IMR-90 (cell line): ENCODE data around the gene SRXN1. TPM values are rescaled to one million over a fixed set of nuclear protein-coding genes. Genes with fewer than 3 reads are reported as not detected.

Experiments
- ATAC-seq: fragments of 200-7000 bp; cut with Tn5 transposase; 2 replicates; pipeline ENCODE4 v1.9.1; 2020; ENCODE audit warnings: low read depth, mild to moderate bottlenecking, moderate library complexity
- BruUV-seq: library from RNA; stranded (reverse); fragments of 400-500 nt; replicated peaks from 2 replicates; lab custom pipeline; 2021; lab: Mats Ljungman, UMichigan
- CTCF ChIA-PET: fragments of 300-600 bp; formaldehyde crosslinking; extraction: SDS; loops from one replicate; lab custom pipeline; 2021; ENCODE audit warnings: antibody characterized with exemption; lab: Yijun Ruan, JAX
- POLR2A ChIA-PET: fragments of 300-600 bp; sonication (Branson Sonifier 250); formaldehyde crosslinking; loops from one replicate; lab custom pipeline; 2022; ENCODE audit warnings: antibody characterized with exemption; ENCODE audit not compliant: unreplicated experiment; lab: Charles Lee
- DNase-seq: peaks from one replicate; pipeline ENCODE4 v3.0.0; 2013
- H2AFZ ChIP-seq: replicated peaks from 2 replicates; pipeline ENCODE3; 2013; ENCODE audit warnings: low read length, mild to moderate bottlenecking; ENCODE audit not compliant: poor library complexity
- H2AK5ac ChIP-seq: 2 replicates; pipeline ENCODE4 v1.6.1; 2013; ENCODE audit warnings: low read depth, low read length, inconsistent platforms
- H2AK9ac ChIP-seq: replicated peaks from 2 replicates; pipeline ENCODE3; 2013; ENCODE audit warnings: mild to moderate bottlenecking, low read depth, low read length, moderate library complexity; ENCODE audit not compliant: poor library complexity
- H2BK120ac ChIP-seq: 2 replicates; pipeline ENCODE4 v1.6.1; 2013; ENCODE audit warnings: low read depth, low read length, inconsistent platforms
- H2BK15ac ChIP-seq: 3 replicates; pipeline ENCODE4 v1.6.1; 2013; ENCODE audit warnings: low read depth, low read length, inconsistent platforms
- H2BK20ac ChIP-seq: 2 replicates; pipeline ENCODE4 v1.6.1; 2013; ENCODE audit warnings: low read depth, mild to moderate bottlenecking, inconsistent platforms, low read length, moderate library complexity
- H2BK5ac ChIP-seq: 2 replicates; pipeline ENCODE4 v1.6.1; 2013; ENCODE audit warnings: mild to moderate bottlenecking, low read depth, low read length, inconsistent platforms; ENCODE audit not compliant: poor library complexity, severe bottlenecking
- H3K14ac ChIP-seq: replicated peaks from 2 replicates; pipeline ENCODE4 v1.6.1; 2013; ENCODE audit warnings: low read depth, low read length, inconsistent platforms
- H3K18ac ChIP-seq: 2 replicates; pipeline ENCODE4 v1.6.1; 2013; ENCODE audit warnings: low read depth, low read length, control low read depth
- H3K23ac ChIP-seq: 2 replicates; pipeline ENCODE4 v1.6.1; 2013; ENCODE audit warnings: low read depth, low read length, inconsistent platforms
- H3K27ac ChIP-seq: 2 replicates; pipeline ENCODE4 v1.5.1; 2013; ENCODE audit warnings: mild to moderate bottlenecking, control low read depth, low read length; ENCODE audit not compliant: insufficient read depth
- H3K27me3 ChIP-seq: 2 replicates; pipeline ENCODE4 v1.6.1; 2013; ENCODE audit warnings: low read length; ENCODE audit not compliant: control insufficient read depth, insufficient read depth
- H3K36me3 ChIP-seq: 2 replicates; pipeline ENCODE4 v1.6.1; 2013; ENCODE audit warnings: low read length, mixed read lengths; ENCODE audit not compliant: control insufficient read depth, insufficient read depth
- H3K4ac ChIP-seq: 2 replicates; pipeline ENCODE4 v1.6.1; 2013; ENCODE audit warnings: low read depth, low read length, inconsistent platforms
- H3K4me1 ChIP-seq: 2 replicates; pipeline ENCODE4 v1.6.1; 2013; ENCODE audit warnings: low read length, mixed read lengths; ENCODE audit not compliant: control insufficient read depth, insufficient read depth
- H3K4me2 ChIP-seq: 2 replicates; pipeline ENCODE4 v1.6.1; 2013; ENCODE audit warnings: low read depth, mild to moderate bottlenecking, control low read depth, low read length, moderate library complexity
- H3K4me3 ChIP-seq: 2 replicates; pipeline ENCODE4 v1.5.1; 2013; ENCODE audit warnings: low read depth, mild to moderate bottlenecking, control low read depth, low read length, moderate library complexity; ENCODE audit not compliant: insufficient read depth
- H3K56ac ChIP-seq: 2 replicates; pipeline ENCODE4 v1.6.1; 2013; ENCODE audit warnings: low read length, inconsistent platforms; ENCODE audit not compliant: insufficient read depth; ENCODE audit errors: extremely low read depth
- H3K79me1 ChIP-seq, 2 experiments: 2 replicates each; pipeline ENCODE4 v1.6.1; 2013; ENCODE audit warnings: low read length in 2 of 2, inconsistent platforms in 1 of 2, low read depth in 1 of 2
- H3K9ac ChIP-seq: 2 replicates; pipeline ENCODE4 v1.6.1; 2013; ENCODE audit warnings: low read depth, low read length, control low read depth
- H3K9me1 ChIP-seq: 2 replicates; pipeline ENCODE4 v1.6.1; 2013; ENCODE audit warnings: low read length, inconsistent platforms; ENCODE audit not compliant: insufficient read depth
- H3K9me3 ChIP-seq: 2 replicates; pipeline ENCODE4 v1.6.1; 2013; ENCODE audit warnings: low read length; ENCODE audit not compliant: control insufficient read depth, insufficient read depth
- H4K20me1 ChIP-seq: 2 replicates; pipeline ENCODE4 v1.6.1; 2013; ENCODE audit warnings: low read length, inconsistent platforms; ENCODE audit not compliant: insufficient read depth
- H4K5ac ChIP-seq: 2 replicates; pipeline ENCODE4 v1.6.1; 2013; ENCODE audit warnings: mild to moderate bottlenecking, low read depth, low read length, control low read depth
- H4K8ac ChIP-seq, 2 experiments: 2 replicates each; pipeline ENCODE4 v1.6.1; 2013; ENCODE audit warnings: low read depth in 2 of 2, low read length in 2 of 2, control low read depth in 1 of 2, inconsistent platforms in 1 of 2
- H4K91ac ChIP-seq: 2 replicates; pipeline ENCODE4 v1.6.1; 2013; ENCODE audit warnings: low read depth, low read length, inconsistent platforms; ENCODE audit not compliant: insufficient read depth
- CHD1 ChIP-seq: IDR thresholded peaks from 2 replicates; pipeline ENCODE4 v1.6.1; 2012; ENCODE audit warnings: low read depth, low read length, improper control_type of control experiment
- POLR2A ChIP-seq: IDR thresholded peaks from 2 replicates; pipeline ENCODE4 v1.6.1; 2012; ENCODE audit warnings: mild to moderate bottlenecking, low read depth, low read length
- WGBS, 2 experiments: methylation state at CpG; one replicate each; pipeline versions ENCODE4 v1.1.5 to v1.1.7; 2013; ENCODE audit warnings: missing lambda C conversion rate in 2 of 2; ENCODE audit not compliant: insufficient read length in 1 of 2; ENCODE audit errors: extremely low coverage in 2 of 2; 5-methylcytosine and 5-hydroxymethylcytosine counted together
- dilution Hi-C: fragments of 300-500 bp; cut with HindIII; formaldehyde crosslinking; loops from one replicate; pipeline ENCODE4 v1.14.3; 2018; ENCODE audit warnings: low sequenced_read_pairs; ENCODE audit not compliant: unreplicated experiment
- in situ Hi-C: fragments of 300-500 bp; cut with MboI; formaldehyde crosslinking; loops from 3 replicates; pipeline ENCODE4 v1.14.3; 2019; ENCODE audit warnings: low sequenced_read_pairs, inconsistent platforms, mixed read lengths
- intact Hi-C: fragments of 100-400 bp; cut with micrococcal nuclease; formaldehyde crosslinking; loops from 2 replicates; pipeline ENCODE4 v1.10.0; 2022
- polyA plus RNA-seq, 3 experiments: library from polyadenylated mRNA; depleted of rRNA; stranded (reverse); fragments of >200 nt; gene quantifications; 2 replicates each; pipeline ENCODE4 v1.2.3, GENCODE V29; 2012; ENCODE audit warnings: low replicate concordance in 1 of 3
- total RNA-seq: library from RNA; depleted of rRNA; stranded (reverse); fragments of >200 nt; gene quantifications from 2 replicates; pipeline ENCODE4 v1.2.3, GENCODE V29; 2012
- TF ChIP-seq, protein P1 (sequence below): fragments of 150-350 bp; IDR thresholded peaks from 2 replicates; pipeline ENCODE4 v1.6.1; 2017; ENCODE audit warnings: mild to moderate bottlenecking, antibody characterized with exemption, low read length, low read depth
- TF ChIP-seq, protein P2 (sequence below): fragments of 150-350 bp; IDR thresholded peaks from 2 replicates; pipeline ENCODE4 v1.6.1; 2016; ENCODE audit warnings: low read depth, mild to moderate bottlenecking, low read length, moderate library complexity, borderline replicate concordance

SRXN1 gene
- total and polyA plus RNA-seq, 2 of the 4 experiments (the other 2 are of a cell fraction) = 51.2 to 71.2 TPM

DNA sequence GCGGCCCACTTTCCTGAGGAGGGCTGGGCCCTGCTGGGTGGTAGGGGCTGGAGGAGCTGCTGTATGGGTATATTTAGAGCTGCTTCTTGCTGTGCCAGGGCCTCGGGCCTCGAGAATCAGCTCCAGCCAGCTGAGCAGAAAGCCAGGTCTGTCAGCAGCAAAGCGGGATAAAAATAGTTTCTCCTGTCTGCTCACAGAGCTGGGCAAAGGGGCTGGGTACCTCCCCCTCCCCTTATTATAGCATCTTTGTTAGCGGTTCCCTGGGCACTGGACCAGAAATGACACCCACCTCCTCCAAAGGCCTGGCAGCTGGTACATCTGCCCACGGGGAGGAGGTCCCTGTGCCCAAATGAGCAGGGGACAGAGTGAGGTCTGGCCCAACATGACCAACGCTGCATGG, 16.6 kb upstream of the SRXN1 start:
- H3K14ac ChIP-seq = no peak overlapping the region
- no peak overlapping the region for H2AFZ ChIP-seq
- H4K91ac ChIP-seq = no peak overlapping the region
- H4K8ac ChIP-seq = no peak overlapping the region
- BruUV-seq = no TSS peak
- ChIA-PET CTCF (no interaction called here), POLR2A (no interaction called here)
- H3K9ac ChIP-seq = no peak overlapping the region
- no peak for TF ChIP-seq CHD1
- TF ChIP-seq, protein P1, sequence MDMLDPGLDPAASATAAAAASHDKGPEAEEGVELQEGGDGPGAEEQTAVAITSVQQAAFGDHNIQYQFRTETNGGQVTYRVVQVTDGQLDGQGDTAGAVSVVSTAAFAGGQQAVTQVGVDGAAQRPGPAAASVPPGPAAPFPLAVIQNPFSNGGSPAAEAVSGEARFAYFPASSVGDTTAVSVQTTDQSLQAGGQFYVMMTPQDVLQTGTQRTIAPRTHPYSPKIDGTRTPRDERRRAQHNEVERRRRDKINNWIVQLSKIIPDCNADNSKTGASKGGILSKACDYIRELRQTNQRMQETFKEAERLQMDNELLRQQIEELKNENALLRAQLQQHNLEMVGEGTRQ = no peak
- TF ChIP-seq, protein P2, sequence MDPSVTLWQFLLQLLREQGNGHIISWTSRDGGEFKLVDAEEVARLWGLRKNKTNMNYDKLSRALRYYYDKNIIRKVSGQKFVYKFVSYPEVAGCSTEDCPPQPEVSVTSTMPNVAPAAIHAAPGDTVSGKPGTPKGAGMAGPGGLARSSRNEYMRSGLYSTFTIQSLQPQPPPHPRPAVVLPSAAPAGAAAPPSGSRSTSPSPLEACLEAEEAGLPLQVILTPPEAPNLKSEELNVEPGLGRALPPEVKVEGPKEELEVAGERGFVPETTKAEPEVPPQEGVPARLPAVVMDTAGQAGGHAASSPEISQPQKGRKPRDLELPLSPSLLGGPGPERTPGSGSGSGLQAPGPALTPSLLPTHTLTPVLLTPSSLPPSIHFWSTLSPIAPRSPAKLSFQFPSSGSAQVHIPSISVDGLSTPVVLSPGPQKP = no peak
- TF ChIP-seq POLR2A = no peak
- no peaks in the 10 kb centered on the region for H3K4me1 ChIP-seq
- no peaks in the 10 kb centered on the region for H3K79me1 ChIP-seq
- no peak overlapping the region for H2AK5ac ChIP-seq
- H3K9me1 ChIP-seq = no peaks in the 10 kb centered on the region
- dilution Hi-C loops = no loop called here
- no peak overlapping the region for H3K4me3 ChIP-seq
- no peak overlapping the region for H2BK120ac ChIP-seq
- no peak overlapping the region for H3K4ac ChIP-seq
- no peak for ATAC-seq
- no peak overlapping the region for H3K56ac ChIP-seq
- no peak overlapping the region for H3K23ac ChIP-seq
- 57% methylated on average over 4 of the region's 7 CpGs; no CpG with 5 or more reads in 1 of the 2 experiments for WGBS, 2 experiments
- no peak overlapping the region for H3K4me2 ChIP-seq
- H2BK20ac ChIP-seq = no peak overlapping the region
- H2BK5ac ChIP-seq = no peak overlapping the region
- no peak for DNase-seq
- H2AK9ac ChIP-seq = no peak overlapping the region
- H3K18ac ChIP-seq = no peak overlapping the region
- no peak overlapping the region for H4K5ac ChIP-seq
- H3K36me3 ChIP-seq = no peaks in the 10 kb centered on the region
- peaks cover 86% of the 10 kb centered on the region for H3K27me3 ChIP-seq
- no peaks in the 10 kb centered on the region for H3K9me3 ChIP-seq
- H3K27ac ChIP-seq = no peak overlapping the region
- H2BK15ac ChIP-seq = no peak overlapping the region
- in situ Hi-C loops = no loop called here
- H4K20me1 ChIP-seq = no peaks in the 10 kb centered on the region
- intact Hi-C loops = no loop called here
